ENCODE data around the gene TOPORS. TPM values are rescaled to one million over a fixed set of nuclear protein-coding genes. Genes with fewer than 3 reads are reported as not detected.
"Not testable (repeated sequence)": the region's sequence is repeated elsewhere in the genome, so short reads cannot be mapped to it uniquely, and the experiment has no call there.

Gene TOPORS
- total RNA-seq (25.8 and 26.5 TPM in 2 replicates), polyA plus RNA-seq (14.1 and 15.4 TPM in 2 replicates)

GRCh38 chr9:32552172-32552872 is at the start of gene TOPORS, which contains the start of gene SMIM27:
TSS of gene TOPORS (minus strand) at chr9:32552586. CDS start at chr9:32552436, 150 bp downstream.
TSS of gene SMIM27 (plus strand) at chr9:32552327. CDS start at chr9:32552435, 108 bp downstream.
- H3K4me3 ChIP-seq, result peak within 1 kb of the TSS; percentile 74
- WGBS (ENCODE audit: low lambda C conversion rate, missing lambda C conversion rate), result 2% methylated on average over 46 of the region's 46 CpGs
- no peaks in the 10 kb centered on the region for H3K27me3 ChIP-seq
- H3K9me2 ChIP-seq (replicated peaks; ENCODE audit: insufficient read depth), result no peaks in the 10 kb centered on the region
- peaks cover 25% of the 10 kb centered on the region for H4K20me1 ChIP-seq (ENCODE audit: insufficient read depth, poor library complexity, severe bottlenecking)
- H3K4me2 ChIP-seq, result peak within 1 kb of the TSS; percentile 76
- H2AFZ ChIP-seq, result peak within 1 kb of the TSS; percentile 83
- H3K36me3 ChIP-seq (replicated peaks; ENCODE audit: insufficient read depth, low read depth), result no peaks in the 10 kb centered on the region
- peak within 1 kb of the TSS; percentile 100 for H3K27ac ChIP-seq
- H3K9me3 ChIP-seq (ENCODE audit: low read depth), result no peaks in the 10 kb centered on the region
- DNase-seq (ENCODE audit: low spot score), result peak; percentile 97
- no peak for TF ChIP-seq EZH2 (IDR thresholded peaks at IDR 0.05; ENCODE audit: borderline replicate concordance)
- no peak for TF ChIP-seq EZH2phosphoT487 (IDR thresholded peaks at IDR 0.05; ENCODE audit: low read depth, severe bottlenecking, unreplicated experiment)
- TF ChIP-seq CTCF (IDR thresholded peaks at IDR 0.05; ENCODE audit: poor library complexity), result no peak
- peaks cover 52% of the 10 kb centered on the region for H3K79me2 ChIP-seq
- peaks cover 17% of the 10 kb centered on the region for H3K4me1 ChIP-seq (ENCODE audit: insufficient read depth)

- not testable (repeated sequence) for H3K4me2 ChIP-seq; H3K4me1 ChIP-seq (ENCODE audit: insufficient read depth); H3K27ac ChIP-seq; DNase-seq (ENCODE audit: low spot score); H3K9me2 ChIP-seq (replicated peaks; ENCODE audit: insufficient read depth); H3K9me3 ChIP-seq (ENCODE audit: low read depth); H2AFZ ChIP-seq; H4K20me1 ChIP-seq (ENCODE audit: insufficient read depth, poor library complexity, severe bottlenecking); H3K27me3 ChIP-seq; H3K36me3 ChIP-seq (replicated peaks; ENCODE audit: insufficient read depth, low read depth); H3K79me2 ChIP-seq; H3K4me3 ChIP-seq
- 78% methylated on average over 3 of the region's 3 CpGs for WGBS (ENCODE audit: low lambda C conversion rate, missing lambda C conversion rate)
Measured at GRCh38 chr9:32599021-32599420, 46.6 kb upstream of the TOPORS start.

- Histone ChIP-seq H3K4me3 (no peak overlapping the region), H3K36me3 (replicated peaks; ENCODE audit: insufficient read depth, low read depth) (no peaks in the 10 kb centered on the region), H3K9me2 (replicated peaks; ENCODE audit: insufficient read depth) (no peaks in the 10 kb centered on the region), H3K79me2 (no peaks in the 10 kb centered on the region), H4K20me1 (ENCODE audit: insufficient read depth, poor library complexity, severe bottlenecking) (no peaks in the 10 kb centered on the region), H3K27me3 (no peaks in the 10 kb centered on the region), H3K4me1 (ENCODE audit: insufficient read depth) (no peaks in the 10 kb centered on the region), H3K27ac (no peak overlapping the region), H2AFZ (no peak overlapping the region), H3K4me2 (no peak overlapping the region), H3K9me3 (ENCODE audit: low read depth) (no peaks in the 10 kb centered on the region)
- TF ChIP-seq EZH2 (IDR thresholded peaks at IDR 0.05; ENCODE audit: borderline replicate concordance) (no peak), CTCF (IDR thresholded peaks at IDR 0.05; ENCODE audit: poor library complexity) (no peak), EZH2phosphoT487 (IDR thresholded peaks at IDR 0.05; ENCODE audit: low read depth, severe bottlenecking, unreplicated experiment) (no peak)
- DNase-seq (ENCODE audit: low spot score), result no peak
Measured at GRCh38 chr9:32596936-32597335, 44.5 kb upstream of the TOPORS start.

GRCh38 chr9:32596096-32596865 is 43.9 kb upstream of the TOPORS start:
- no peaks in the 10 kb centered on the region for H3K79me2 ChIP-seq
- H3K4me3 ChIP-seq, result no peak overlapping the region
- TF ChIP-seq EZH2 (IDR thresholded peaks at IDR 0.05; ENCODE audit: borderline replicate concordance) (no peak), CTCF (IDR thresholded peaks at IDR 0.05; ENCODE audit: poor library complexity) (no peak), EZH2phosphoT487 (IDR thresholded peaks at IDR 0.05; ENCODE audit: low read depth, severe bottlenecking, unreplicated experiment) (no peak)
- H3K27me3 ChIP-seq, result no peaks in the 10 kb centered on the region
- no peaks in the 10 kb centered on the region for H3K9me3 ChIP-seq (ENCODE audit: low read depth)
- H4K20me1 ChIP-seq (ENCODE audit: insufficient read depth, poor library complexity, severe bottlenecking), result no peaks in the 10 kb centered on the region
- WGBS (ENCODE audit: low lambda C conversion rate, missing lambda C conversion rate), result 89% methylated on average over 4 of the region's 4 CpGs
- no peak overlapping the region for H3K27ac ChIP-seq
- H3K9me2 ChIP-seq (replicated peaks; ENCODE audit: insufficient read depth), result no peaks in the 10 kb centered on the region
- no peaks in the 10 kb centered on the region for H3K36me3 ChIP-seq (replicated peaks; ENCODE audit: insufficient read depth, low read depth)
- H3K4me2 ChIP-seq, result no peak overlapping the region
- no peak overlapping the region for H2AFZ ChIP-seq
- H3K4me1 ChIP-seq (ENCODE audit: insufficient read depth), result no peaks in the 10 kb centered on the region
- DNase-seq (ENCODE audit: low spot score), result no peak
